GM08714 (cell line): ENCODE results near the gene SLIT3.

Experiments
- H3K4me3 ChIP-seq: fragments of 200-500 bp; sonication (Bioruptor generic); 2 replicates; pipeline ENCODE4 v1.5.1; 2014; ENCODE audit warnings: mild to moderate bottlenecking, low read length, inconsistent platforms
- ZNF274 ChIP-seq: IDR thresholded peaks from 2 replicates; pipeline ENCODE4 v1.6.1; 2012; ENCODE audit warnings: mild to moderate bottlenecking, low read depth, low read length

The SLIT3 gene

DNA sequence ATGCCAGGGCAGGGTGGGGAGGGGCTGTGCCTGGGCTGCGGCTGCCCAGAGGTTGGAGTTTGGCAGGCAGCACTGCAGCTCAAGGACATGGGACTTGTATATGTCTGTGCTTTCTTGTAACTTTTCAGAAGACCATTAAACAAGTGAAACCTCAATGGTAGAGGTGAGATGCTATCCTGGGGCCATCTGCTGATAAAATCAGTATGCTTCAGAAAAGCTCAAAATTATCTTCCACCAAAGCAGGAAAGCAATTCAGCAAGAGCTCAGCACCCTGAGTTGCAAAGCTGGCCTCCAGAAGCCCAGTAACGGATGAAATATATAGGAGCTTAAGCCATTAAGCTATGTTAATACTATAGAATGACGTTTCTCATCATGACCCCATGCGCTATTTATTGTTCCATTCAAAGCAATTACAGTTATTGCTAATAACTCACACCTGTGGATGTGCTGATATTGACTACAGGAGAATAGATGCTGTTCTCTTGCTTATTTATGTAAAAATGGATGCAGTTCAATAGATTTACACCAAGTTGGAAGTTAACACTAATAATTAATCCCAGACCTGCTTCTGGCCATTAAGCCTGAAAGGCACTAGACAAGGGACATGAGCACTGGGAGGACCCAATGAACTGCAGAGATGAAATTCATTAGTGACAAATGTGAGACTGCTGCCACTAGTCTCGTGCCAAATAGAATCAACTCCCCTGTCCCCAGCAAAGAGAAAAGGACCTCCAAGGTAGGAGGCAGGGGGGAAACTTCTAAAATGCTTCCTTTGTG is 405.5 kb downstream of the SLIT3 start:
- no peak overlapping the region for H3K4me3 ChIP-seq
- TF ChIP-seq ZNF274: no peak

DNA sequence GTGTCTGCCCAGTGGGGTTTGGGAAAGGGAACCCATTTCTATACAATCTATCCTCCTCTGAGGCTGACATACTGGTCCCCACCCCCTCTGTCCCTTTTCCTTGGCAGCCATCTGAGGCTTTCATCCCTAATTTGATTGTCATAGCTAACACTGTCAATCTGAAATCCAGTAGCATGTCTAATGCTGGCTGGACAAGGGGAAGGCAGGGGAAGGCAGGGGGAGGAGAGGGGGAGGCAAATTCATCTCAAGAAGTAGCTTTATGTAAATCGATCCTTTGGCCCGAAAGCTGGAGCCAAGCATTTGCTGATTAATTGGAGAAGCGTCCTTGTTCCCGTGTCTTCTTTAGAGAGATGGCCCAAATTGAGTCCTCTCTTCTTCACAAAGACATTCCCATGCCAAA is 407.7 kb downstream of the SLIT3 start:
- H3K4me3 ChIP-seq: no peak overlapping the region
- no peak for TF ChIP-seq ZNF274

DNA sequence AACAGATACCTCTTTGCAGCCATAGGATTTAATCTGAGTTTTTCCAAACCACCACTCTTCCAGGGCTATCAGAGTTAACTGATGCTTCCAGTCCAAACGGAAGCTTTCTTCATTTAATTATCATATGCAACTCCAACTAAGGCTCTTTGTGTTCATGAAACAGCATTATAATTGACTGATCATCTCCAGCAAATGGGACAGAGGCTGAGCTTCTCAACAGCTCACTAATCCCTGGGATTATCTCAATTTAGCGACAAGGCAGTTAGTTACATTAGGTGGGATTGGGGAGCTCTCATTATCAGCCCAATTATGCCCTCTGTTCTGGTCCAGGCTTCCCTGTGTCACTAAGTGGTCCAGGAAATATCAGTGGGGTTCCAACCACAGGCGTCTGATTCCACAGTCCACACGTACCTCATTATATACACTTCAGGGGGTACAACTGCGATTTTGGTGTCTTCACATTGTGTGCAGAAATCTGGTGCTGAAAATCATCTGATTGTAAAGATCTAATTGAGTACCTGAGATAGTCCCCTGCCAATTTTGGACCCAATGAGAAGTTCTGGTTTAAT is 408.2 kb downstream of the SLIT3 start:
- no peak overlapping the region for H3K4me3 ChIP-seq
- no peak for TF ChIP-seq ZNF274

DNA sequence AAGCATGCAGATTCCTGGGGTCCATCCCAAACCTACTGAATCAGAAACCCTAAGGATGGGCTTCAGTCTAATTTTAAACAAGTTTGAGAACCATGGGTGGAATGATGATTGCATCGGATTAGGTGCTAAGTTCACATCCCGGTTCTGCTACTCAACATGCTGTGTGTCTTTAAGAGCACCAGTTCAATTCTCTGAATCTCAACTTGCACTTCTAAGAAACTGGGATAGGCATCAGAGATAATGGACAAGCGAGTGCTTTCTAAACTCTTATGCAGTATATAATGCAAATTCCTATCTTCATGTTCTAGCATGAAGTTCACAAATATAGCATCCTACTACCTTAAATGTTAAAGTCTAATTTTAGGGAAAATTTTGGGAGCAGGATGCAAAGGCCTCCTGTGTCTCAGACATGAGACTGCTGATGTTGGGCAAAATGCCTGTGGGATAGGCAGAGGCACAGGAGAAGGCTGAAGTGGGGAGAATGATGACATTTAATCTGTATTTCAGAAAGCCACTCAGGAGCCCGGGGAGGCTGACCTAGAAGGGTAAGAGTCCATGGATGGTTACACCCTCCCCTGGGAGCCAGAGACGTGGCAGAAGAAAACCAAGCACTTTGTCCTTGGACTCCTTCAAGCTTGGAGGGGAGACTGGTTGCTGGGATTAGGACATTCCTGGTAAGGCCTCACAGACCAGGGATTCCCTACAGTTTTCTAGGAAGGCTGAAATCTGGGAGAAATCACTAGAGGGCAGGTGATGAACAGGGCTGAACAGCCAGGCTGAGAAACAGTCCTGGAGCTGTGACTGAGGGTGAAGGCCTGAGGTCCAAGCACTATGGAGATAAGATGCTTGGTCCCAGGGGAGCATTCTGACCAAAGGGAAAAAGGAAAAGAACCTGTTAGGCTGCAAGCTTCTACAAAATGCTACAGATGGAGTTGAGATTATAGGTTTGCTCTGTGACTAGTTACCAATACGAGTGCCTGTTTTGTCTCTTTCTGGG is 409.8 kb downstream of the SLIT3 start:
- no peak for TF ChIP-seq ZNF274
- H3K4me3 ChIP-seq: no peak overlapping the region

DNA sequence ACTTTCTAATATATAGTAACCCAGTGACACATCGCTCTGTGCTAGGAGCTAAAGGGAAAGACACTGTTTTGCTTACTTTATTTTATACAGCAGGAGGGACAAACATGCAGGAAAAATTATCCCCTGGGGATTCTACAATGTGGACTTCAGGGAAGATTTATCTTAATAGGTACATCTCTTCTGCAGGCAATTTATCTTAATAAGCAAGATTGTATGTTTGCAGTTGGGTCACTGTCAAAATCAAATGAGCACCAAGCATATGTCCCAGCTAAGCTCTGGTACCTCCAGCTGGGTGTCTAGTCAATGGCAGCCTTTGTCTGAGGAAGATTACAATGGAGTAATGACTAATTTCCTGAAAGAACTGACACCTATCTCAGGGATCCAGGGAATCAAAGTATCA is 411.9 kb downstream of the SLIT3 start:
- H3K4me3 ChIP-seq: no peak overlapping the region
- TF ChIP-seq ZNF274: no peak

DNA sequence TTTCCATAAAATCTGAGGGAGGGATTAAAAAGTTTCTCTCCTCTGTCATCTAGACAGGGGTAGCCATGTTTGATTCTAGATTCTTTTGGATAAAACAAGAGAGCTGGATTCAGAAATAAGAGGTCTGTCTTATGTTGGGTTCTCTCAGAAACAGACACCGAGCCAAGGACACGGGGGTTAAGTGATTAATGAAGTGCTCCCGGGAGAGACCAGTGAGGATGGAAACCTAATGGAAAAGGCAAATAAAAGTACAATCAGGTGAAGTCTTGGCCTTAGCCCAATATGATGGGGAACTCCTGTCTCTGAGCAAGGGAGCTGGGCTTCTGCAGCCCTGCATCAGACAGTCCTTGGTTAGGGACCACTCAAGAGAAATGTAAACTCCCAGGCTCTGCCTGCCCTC is 413.0 kb downstream of the SLIT3 start:
- no peak for TF ChIP-seq ZNF274
- no peak overlapping the region for H3K4me3 ChIP-seq

DNA sequence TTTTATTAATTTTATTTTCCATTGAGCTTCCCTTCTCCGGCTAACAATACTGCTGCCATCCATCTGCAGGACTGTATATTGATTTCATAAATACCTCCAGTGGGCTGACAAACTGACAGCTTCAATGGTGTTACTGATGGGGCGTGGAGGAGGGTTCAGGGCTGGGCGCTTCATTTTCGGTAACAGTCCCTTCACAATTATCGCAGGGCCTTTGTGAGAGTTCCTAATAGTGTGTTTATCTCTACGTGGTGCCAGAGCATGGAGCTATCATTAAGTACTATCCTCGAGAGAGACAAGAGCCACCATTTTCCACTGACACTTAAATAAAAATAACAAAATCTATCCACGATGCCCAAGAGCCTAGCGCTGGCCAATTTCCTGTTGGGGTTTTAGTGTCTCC is 414.8 kb downstream of the SLIT3 start:
- no peak overlapping the region for H3K4me3 ChIP-seq
- TF ChIP-seq ZNF274: no peak

DNA sequence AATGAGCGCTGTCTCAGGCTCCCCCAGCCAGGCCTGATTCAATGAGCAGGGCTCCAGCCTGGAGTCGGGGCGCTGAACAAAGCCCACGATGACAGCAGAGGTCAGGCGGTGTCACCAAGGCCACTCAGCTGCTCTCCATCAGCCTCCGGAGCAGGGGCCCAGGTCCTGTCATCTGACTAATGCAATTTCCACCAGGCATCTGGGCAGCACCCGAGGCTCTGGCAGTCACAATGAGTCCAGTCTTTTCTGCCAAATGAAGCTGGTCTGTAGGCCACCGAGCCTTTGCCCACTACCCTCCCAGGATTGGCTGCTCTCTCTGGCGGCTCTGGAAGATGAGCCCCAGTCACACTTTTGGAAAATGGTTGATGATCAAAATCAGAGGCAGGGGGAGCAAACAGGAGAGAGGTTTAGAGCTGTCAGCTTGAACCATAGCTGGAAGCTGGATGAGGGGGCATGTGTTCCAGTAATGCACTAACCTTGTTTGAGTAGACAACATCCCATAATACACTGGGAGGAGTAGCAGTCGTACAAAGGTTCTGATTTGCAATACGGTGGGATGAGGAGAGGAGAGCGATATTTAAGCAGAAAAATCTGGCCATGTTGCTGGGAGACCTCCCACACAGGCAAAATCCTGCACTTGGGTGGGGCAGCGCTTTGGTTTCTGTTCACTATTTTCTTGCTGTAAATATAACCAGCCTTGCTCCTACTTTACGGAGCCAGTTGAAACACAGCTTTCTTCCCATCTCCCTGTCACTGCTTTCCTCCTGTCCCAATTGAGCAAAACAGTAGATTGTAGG is 415.4 kb downstream of the SLIT3 start:
- TF ChIP-seq ZNF274: no peak

DNA sequence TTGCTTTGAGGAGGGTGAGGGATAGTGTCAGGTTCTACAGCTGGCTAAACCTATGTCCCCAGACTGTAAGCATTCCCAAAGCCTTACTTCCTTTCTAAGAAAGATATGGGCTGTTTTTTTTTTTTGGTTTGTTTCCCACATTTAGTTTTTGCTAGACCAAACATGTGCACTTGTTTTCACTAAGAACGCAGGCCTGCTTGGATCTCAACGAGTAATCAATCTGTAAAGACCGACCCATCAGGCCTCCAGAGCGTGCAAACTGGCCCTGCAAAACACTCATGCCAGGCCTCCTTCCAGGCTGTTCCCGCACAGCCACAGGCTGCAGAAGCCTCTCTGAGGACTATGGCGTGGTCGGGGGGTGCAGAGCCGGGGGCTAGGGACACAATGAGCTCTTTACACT is 416.9 kb downstream of the SLIT3 start:
- no peak for TF ChIP-seq ZNF274
- H3K4me3 ChIP-seq: no peak overlapping the region

More for the DNA sequence above, 415.4 kb downstream of the SLIT3 start:
- no peak overlapping the region for H3K4me3 ChIP-seq

DNA sequence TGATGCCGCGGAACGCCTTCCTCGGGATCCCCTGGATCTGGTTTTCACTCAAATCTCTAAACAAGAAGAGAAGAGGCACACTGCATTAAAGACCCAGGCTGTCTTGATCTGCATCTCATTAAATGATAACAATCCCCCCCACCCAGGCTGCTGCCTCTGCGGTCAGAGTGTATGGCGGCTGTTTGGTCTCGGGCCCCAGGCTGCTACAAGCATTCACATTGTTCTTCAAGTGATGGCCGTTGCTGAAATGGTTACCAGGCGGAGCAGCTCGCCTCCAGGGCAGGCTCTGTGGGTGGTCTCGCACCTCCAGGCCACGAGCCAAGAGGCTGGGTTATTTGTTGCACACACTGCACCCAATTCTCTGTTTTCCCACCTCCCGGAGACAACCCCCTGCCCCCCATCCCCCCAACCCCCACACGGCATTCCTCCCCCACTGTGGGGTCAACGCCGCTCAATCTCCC is 417.6 kb downstream of the SLIT3 start:
- TF ChIP-seq ZNF274: no peak
- no peak overlapping the region for H3K4me3 ChIP-seq

DNA sequence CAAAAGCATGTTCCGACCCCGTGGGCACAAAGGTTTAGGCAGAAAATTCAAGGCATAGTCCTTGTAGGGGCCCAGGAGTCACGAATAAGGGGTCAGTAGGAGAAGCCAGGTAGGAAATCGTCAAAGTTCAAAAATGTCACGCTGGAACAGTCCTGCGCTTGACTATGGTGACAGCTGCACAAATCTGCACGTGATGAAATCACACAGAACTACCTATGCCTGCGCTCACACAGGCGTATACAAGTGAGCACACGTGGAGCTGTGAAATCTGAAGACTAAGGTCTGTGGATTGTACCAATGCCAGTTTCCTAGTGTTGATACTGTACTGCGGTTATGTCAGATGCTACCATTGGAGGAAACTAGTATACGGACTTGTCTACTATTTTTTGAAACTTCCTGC is 418.7 kb downstream of the SLIT3 start:
- TF ChIP-seq ZNF274: no peak
- H3K4me3 ChIP-seq: no peak overlapping the region

DNA sequence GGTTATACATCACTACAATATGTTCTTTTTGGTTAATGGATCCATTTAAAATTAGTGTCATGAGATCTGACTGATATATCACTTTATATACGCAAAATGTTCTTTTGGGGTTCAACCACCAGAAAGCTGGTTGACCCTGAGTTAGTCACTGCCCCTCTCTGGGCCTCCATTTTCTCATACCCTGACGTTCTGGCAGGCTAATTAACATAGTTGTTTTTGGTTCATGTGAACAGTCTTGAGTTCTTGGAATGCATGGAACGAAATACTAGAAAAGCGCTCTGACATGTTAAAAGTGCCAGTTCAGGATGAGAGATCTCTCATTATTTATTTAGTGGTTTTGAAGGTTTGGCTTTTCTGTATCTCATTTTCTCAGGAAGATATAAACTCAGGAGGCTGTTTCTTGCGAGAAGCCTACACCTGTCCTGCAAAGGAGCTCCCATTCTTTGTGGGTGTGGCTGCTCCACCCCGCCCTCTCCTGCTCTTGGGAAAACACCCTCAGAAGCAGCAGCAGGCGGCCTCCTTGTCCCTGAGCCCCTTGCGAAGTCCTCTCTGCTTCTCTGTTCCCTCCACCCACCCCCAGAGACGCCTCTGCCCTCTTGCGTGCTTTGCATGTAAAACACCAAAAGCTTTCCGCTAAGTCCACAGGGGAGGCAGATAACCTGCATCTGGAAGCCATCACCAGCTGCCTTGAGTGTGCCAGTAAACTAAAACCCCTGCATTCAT is 419.4 kb downstream of the SLIT3 start:
- TF ChIP-seq ZNF274: no peak
- no peak overlapping the region for H3K4me3 ChIP-seq

DNA sequence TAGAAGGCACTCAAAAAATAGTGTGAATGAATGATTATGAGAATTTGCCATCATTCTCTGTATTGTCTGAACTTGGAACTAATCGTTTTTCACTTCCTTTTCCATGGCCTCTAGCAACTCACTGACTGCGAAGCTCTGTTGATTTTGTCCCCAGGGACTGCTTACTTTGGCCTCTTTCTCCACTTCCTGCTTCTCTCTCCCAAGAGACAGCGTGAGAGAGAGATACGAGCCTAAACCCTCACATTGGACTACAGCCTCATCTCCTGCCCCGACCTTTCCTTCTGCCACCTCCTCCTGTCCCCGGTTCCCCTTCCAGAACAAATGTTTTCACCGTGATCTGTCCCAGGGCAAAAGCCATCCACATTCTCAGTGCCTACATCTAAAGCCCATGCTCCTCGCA is 421.0 kb downstream of the SLIT3 start:
- no peak for TF ChIP-seq ZNF274
- H3K4me3 ChIP-seq: no peak overlapping the region
